Kidney tubule cell (primary cell): ENCODE results near the gene ALOX12.
A peak's percentile ranks its signal among the peaks of the same experiment; 100 is the strongest.
"Not testable (repeated sequence)": the region's sequence is repeated elsewhere in the genome, so short reads cannot be mapped to it uniquely, and the experiment has no call there.

Experiments
- DNase-seq: peaks from one replicate; pipeline ENCODE4 v3.0.0-alpha.2; 2018; ENCODE audit warnings: low spot score

ALOX12 gene

DNA sequence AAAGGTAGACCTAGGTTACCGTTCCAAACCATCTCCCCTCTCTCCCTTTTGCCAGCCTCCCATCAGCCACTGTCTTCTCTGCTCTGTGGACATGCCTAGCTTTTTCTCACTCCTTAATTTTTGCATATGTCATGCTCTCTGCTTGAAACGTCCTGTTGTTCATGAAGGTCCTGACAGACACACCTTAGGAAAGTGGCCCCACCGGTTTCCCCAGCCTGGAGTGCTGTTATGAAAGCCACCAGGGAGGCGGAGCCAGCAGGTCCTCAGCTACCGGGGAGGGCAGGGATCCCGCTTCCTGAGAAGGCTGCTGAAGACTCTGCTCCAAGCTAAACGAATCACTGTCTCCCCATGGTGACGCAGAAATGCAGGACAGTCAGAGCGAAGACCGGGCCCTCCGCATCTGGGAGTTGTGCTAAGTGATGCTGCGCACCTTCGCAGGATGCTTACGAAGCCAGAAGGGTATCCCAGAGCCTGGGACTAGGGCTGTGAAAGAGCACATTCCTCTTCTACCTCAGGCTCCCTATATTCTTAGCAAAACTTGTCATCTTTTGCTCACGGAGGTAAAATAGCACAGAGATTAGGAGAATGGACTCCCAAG, 50.4 kb downstream of the ALOX12 start:
- DNase-seq: peak; percentile 53

DNA sequence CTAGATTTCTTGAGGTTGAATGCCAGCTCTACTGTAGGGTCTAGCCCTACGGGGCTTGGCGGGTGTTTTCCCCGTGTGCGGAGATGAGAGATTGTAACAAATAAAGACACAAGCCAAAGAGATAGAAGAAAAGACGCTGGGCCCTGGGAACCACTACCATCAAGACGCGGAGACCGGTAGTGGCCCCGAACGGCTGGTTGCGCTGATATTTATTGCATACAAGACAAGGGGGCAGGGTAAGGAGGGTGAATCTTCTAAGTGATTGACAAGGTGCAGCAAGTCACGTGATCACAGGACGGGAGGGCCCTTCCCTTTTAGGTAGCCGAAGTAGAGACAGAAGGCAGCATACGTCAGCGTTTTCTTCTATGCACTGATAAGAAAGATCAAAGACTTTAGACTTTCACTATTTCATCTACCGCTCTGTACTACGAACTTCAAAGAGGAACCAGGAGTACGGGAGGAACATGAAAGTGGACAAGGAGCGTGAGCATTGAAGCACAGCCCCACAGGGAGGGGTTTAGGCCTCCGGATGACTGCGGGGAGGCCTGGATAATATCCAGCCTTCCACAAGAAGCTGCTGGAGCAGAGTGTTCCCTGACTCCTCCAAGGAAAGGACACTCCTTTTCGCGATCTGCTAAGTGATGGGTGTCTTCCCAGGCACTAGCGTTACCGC, 51.0 kb downstream of the ALOX12 start:
- peak; percentile 34 for DNase-seq

DNA sequence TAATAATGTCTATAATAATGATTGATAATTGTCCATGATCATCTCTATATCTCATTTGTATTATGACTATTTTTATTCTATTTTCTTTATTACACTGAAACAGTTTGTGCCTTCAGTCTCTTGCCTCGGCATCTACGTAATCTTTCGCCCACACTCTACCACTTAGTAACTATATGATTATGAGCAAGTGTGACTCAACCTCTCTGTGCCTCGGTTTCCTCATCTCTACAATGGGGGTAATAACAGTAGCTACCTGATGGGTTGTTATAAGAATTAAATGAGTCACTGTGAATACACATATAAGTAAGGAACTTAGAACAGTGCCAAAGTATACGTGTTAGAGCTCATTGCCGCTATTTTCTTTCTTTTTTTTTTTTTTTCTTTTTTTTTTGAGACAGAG, 51.7 kb downstream of the ALOX12 start:
- DNase-seq: no peak

DNA sequence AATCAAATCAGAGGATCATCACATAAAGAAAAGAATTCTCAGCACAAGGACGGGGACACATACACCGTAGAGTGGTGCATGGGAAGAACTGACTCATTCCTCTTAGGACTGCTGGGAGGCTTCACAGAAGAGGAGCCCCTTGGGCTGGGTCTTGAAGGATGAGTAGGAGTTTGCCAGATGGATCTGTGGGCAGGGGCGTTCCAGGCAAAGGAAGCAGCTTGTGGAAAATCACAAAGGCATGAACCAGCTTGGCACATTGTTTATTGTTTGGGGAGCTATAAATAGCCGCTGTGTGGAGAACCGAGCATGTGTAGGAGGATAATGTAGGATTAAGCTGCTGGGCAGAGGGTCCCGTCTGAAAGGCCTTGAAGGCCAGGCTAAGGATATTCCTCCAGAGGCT, 53.1 kb downstream of the ALOX12 start:
- no peak for DNase-seq

DNA sequence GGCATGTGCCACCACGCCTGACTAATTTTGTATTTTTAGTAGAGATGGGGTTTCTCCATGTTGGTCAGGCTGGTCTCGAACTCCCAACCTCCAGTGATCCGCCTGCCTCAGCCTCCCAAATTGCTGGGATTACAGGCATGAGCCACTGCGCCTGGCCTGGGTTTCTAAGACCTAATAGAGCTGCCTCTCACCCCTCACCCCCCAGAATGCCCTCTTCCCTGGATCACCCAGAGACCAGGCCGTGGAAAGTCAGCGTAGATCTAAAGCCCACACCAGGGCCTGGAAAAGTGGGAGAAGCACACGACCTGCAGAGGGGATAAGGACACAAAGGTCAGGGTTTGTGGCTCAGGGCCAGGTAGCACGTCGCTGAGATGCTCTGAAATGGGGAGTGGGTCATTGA, 54.7 kb downstream of the ALOX12 start:
- not testable (repeated sequence) for DNase-seq

DNA sequence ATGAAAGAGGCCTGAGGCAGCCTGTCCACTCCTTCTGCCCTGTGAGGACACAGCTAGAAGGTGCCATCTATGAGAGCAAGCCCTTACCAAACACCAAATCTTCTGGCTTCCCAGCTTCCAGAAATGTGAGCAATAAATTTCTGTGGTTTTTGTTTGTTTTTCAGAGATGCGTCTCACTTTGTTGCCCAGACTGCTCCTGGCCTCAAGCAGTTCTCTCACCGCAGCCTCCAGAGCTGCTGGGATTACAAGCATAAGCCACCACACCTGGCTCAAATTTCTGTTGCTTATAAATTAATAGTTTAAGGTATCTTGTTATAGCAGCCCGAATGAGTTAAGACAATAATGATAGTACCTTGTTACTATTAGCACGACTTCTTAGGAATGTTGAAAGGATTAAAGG, 60.5 kb downstream of the ALOX12 start:
- peak; percentile 53 for DNase-seq

DNA sequence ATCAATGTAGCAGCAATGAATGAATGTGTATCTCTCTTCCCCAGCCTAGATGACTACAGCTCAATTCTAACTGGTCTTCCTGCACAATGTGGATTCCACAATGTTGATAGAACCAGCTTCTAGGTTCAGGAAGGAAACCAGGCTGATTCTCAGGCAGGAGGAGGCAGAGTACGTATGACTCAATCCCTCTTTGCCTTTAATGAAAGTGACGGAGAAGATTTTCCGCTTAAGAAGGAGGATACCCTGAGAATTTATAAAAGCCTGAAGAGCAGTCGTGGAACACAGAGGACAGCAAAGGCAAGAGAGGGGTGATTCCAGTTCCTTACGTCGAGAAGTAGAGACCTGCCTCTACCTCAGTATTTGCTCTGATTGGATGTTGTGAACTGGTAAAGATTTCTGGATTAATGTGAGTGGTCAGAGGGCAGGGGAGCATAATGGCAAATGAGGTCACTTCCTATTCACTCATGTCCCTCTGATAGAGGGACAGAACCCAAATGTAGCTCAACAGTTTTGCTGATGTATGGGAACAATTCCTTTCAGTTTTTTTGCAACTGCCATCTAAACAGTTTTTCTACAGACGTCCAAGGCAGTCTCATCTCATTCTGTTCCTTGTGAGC, 63.1 kb downstream of the ALOX12 start:
- peak; percentile 28 for DNase-seq
